ENCODE results near the gene TUBG1. TPM values are rescaled to one million over a fixed set of nuclear protein-coding genes. Genes with fewer than 3 reads are reported as not detected.

The TUBG1 gene
- total RNA-seq = 10 to 100 TPM; 30.6 to 89.0 (median 55.0) TPM

- H3K36me3 ChIP-seq = peaks cover 24 to 27% (median 26%) of the 10 kb centered on the region in 4 donors
- intact Hi-C loops (cut with DNase I) = loop anchor here (2.0 kb wide), 1 partner anchor 70 kb away; no protein-coding TSS in a partner anchor
- H3K9me3 ChIP-seq = no peaks in the 10 kb centered on the region
- WGBS = 0% methylated on average over 22 of the region's 66 CpGs
- peak; percentile 59 for TF ChIP-seq POLR2A (IDR thresholded peaks at IDR 0.05; ENCODE audit: low read depth)
- TF ChIP-seq POLR2AphosphoS5 (IDR thresholded peaks at IDR 0.05) = peak; percentile 95 to 97
- peak; percentile 19 to 53 (median 48) for TF ChIP-seq CTCF (IDR thresholded peaks at IDR 0.05)
- TF ChIP-seq EP300 (IDR thresholded peaks at IDR 0.05) = no peak
- peak; percentile 99 for DNase-seq (ENCODE audit: extremely low spot score)
- H3K4me3 ChIP-seq = peak within 1 kb of the TSS; percentile 72 to 97 (median 86)
- peak within 1 kb of the TSS; percentile 89 to 95 (median 94) for H3K27ac ChIP-seq (replicated peaks in 1 of 4)
- no peaks in the 10 kb centered on the region for H3K27me3 ChIP-seq
- H3K4me1 ChIP-seq = peaks cover 31 to 52% (median 52%) of the 10 kb centered on the region in 4 donors
Measured at GRCh38 chr17:42609182-42609813, at the start of gene TUBG1, which contains the start of gene RETREG3. TSS of gene TUBG1 (plus strand) at chr17:42609683. CDS start at chr17:42609738, 55 bp downstream. TSS of gene RETREG3 (minus strand) at chr17:42609374. CDS start at chr17:42609324, 50 bp downstream.

- peaks cover 30 to 51% (median 46%) of the 10 kb centered on the region in 4 donors for H3K4me1 ChIP-seq
- intact Hi-C loops (cut with DNase I) = no loop called here
- WGBS = 89% methylated on average over 3 of the region's 3 CpGs
Measured at GRCh38 chr17:42560246-42560645, 49.2 kb upstream of the TUBG1 start.

GRCh38 chr17:42561897-42562387 lies 47.5 kb upstream of the TUBG1 start, which contains the start of gene COASY:
TSS of gene COASY (plus strand) at chr17:42562148. CDS start at chr17:42562623, 475 bp downstream.
- Histone ChIP-seq H3K27me3 (no peaks in the 10 kb centered on the region), H3K27ac (replicated peaks in 1 of 4) (peak within 1 kb of the TSS; percentile 83 to 90 (median 85)), H3K9me3 (no peaks in the 10 kb centered on the region), H3K36me3 (peaks cover 19 to 28% (median 25%) of the 10 kb centered on the region in 4 donors), H3K4me3 (peak within 1 kb of the TSS; percentile 70 to 87 (median 73)), H3K4me1 (peaks cover 31 to 55% (median 50%) of the 10 kb centered on the region in 4 donors)
- peak; percentile 56 for TF ChIP-seq POLR2A (IDR thresholded peaks at IDR 0.05; ENCODE audit: low read depth)
- TF ChIP-seq EP300 (IDR thresholded peaks at IDR 0.05) = no peak
- peak in 1 of 3 experiments; percentile 17 for TF ChIP-seq CTCF (IDR thresholded peaks at IDR 0.05)
- TF ChIP-seq POLR2AphosphoS5 (IDR thresholded peaks at IDR 0.05) = peak; percentile 90 to 98
- intact Hi-C loops (cut with DNase I) = no loop called here
- 0% methylated on average over 19 of the region's 26 CpGs for WGBS
- peak; percentile 98 for DNase-seq (ENCODE audit: extremely low spot score)

More at GRCh38 chr17:42560246-42560645, 49.2 kb upstream of the TUBG1 start:
- Histone ChIP-seq H3K27me3 (no peaks in the 10 kb centered on the region), H3K4me3 (no peak overlapping the region), H3K9me3 (no peaks in the 10 kb centered on the region), H3K27ac (replicated peaks in 1 of 4) (no peak overlapping the region), H3K36me3 (peaks cover 11 to 17% (median 16%) of the 10 kb centered on the region in 4 donors)
- DNase-seq (ENCODE audit: extremely low spot score) = no peak
- TF ChIP-seq POLR2A (IDR thresholded peaks at IDR 0.05; ENCODE audit: low read depth) = no peak

GRCh38 chr17:42562388-42563142 lies 46.9 kb upstream of the TUBG1 start:
- peak overlapping the region; percentile 70 to 87 (median 73) for H3K4me3 ChIP-seq
- H3K4me1 ChIP-seq = peaks cover 31 to 59% (median 53%) of the 10 kb centered on the region in 4 donors
- H3K27ac ChIP-seq (replicated peaks in 1 of 4) = peak overlapping the region; percentile 83 to 90 (median 85)
- no peaks in the 10 kb centered on the region for H3K9me3 ChIP-seq
- no peak for DNase-seq (ENCODE audit: extremely low spot score)
- H3K27me3 ChIP-seq = no peaks in the 10 kb centered on the region
- intact Hi-C loops (cut with DNase I) = no loop called here
- TF ChIP-seq POLR2AphosphoS5 (IDR thresholded peaks at IDR 0.05) = no peak
- TF ChIP-seq POLR2A (IDR thresholded peaks at IDR 0.05; ENCODE audit: low read depth) = no peak
- no peak for TF ChIP-seq EP300 (IDR thresholded peaks at IDR 0.05)
- no peak for TF ChIP-seq CTCF (IDR thresholded peaks at IDR 0.05)
- H3K36me3 ChIP-seq = peaks cover 19 to 28% (median 25%) of the 10 kb centered on the region in 4 donors
- WGBS = 8% methylated on average over 40 of the region's 48 CpGs
